Calu3 (cell line): ENCODE results near the gene OSBPL3. TPM values are rescaled to one million over a fixed set of nuclear protein-coding genes. Genes with fewer than 3 reads are reported as not detected.

Experiments
- BruUV-seq: library from RNA; stranded (reverse); fragments of 400-500 nt; replicated peaks from 2 replicates; lab custom pipeline; 2021; lab: Mats Ljungman, UMichigan
- CTCF ChIA-PET: fragments of 300-600 bp; sonication (Branson Sonifier 250); formaldehyde crosslinking; loops from one replicate; lab custom pipeline; 2022; ENCODE audit warnings: antibody characterized with exemption; lab: Charles Lee
- DNase-seq: peaks from one replicate; pipeline ENCODE4 v3.0.0; 2022
- H3K27ac Mint-ChIP-seq: one replicate; pipeline ENCODE4 v1.8.0; 2022; ENCODE audit warnings: mixed read lengths; ENCODE audit not compliant: unreplicated experiment
- H3K27me3 Mint-ChIP-seq: one replicate; pipeline ENCODE4 v1.8.0; 2022; ENCODE audit warnings: mixed read lengths; ENCODE audit not compliant: unreplicated experiment
- H3K36me3 Mint-ChIP-seq: one replicate; pipeline ENCODE4 v1.8.0; 2022; ENCODE audit warnings: mild to moderate bottlenecking, moderate library complexity, mixed read lengths; ENCODE audit not compliant: insufficient read depth, unreplicated experiment
- H3K4me1 Mint-ChIP-seq: one replicate; pipeline ENCODE4 v1.8.0; 2022; ENCODE audit warnings: mild to moderate bottlenecking, low read depth, mixed read lengths; ENCODE audit not compliant: unreplicated experiment
- H3K4me3 Mint-ChIP-seq: one replicate; pipeline ENCODE4 v1.8.0; 2022; ENCODE audit warnings: mild to moderate bottlenecking, low read depth, moderate library complexity, mixed read lengths; ENCODE audit not compliant: unreplicated experiment
- H3K9me3 Mint-ChIP-seq: one replicate; pipeline ENCODE4 v1.8.0; 2022; ENCODE audit warnings: low read depth, mixed read lengths; ENCODE audit not compliant: unreplicated experiment
- CTCF ChIP-seq: fragments of 200-600 bp; IDR thresholded peaks from one replicate; pipeline ENCODE4 v1.8.0; 2022; ENCODE audit warnings: antibody characterized with exemption; ENCODE audit not compliant: unreplicated experiment
- intact Hi-C: fragments of 100-400 bp; cut with micrococcal nuclease; formaldehyde crosslinking; loops from one replicate; pipeline ENCODE4 v1.10.0; 2022; ENCODE audit not compliant: unreplicated experiment
- total RNA-seq: library from RNA; stranded (reverse); gene quantifications from 2 replicates; pipeline ENCODE4 v1.2.3, GENCODE V29; 2022

OSBPL3 gene
- total RNA-seq, 1 experiment from 2014 or later: 136 TPM

- TF ChIP-seq CTCF: no peak
- peak overlapping the region; percentile 88 for H3K27ac Mint-ChIP-seq
- intact Hi-C loops: loop anchor here (1.0 kb wide), 1 partner anchor 154 kb away; no protein-coding TSS in a partner anchor
These were observed 154.6 kb downstream of the OSBPL3 start for GRCh38 chr7:24825381-24825794.

GRCh38 chr7:24824896-24825295 is 155.1 kb downstream of the OSBPL3 start:
- Mint-ChIP-seq H3K4me1 (peaks cover 80% of the 10 kb centered on the region), H3K4me3 (peak overlapping the region; percentile 41), H3K27me3 (no peaks in the 10 kb centered on the region), H3K9me3 (no peaks in the 10 kb centered on the region), H3K27ac (peak overlapping the region; percentile 88), H3K36me3 (peaks cover 60% of the 10 kb centered on the region)
- intact Hi-C loops: loop anchor here (1.0 kb wide), 1 partner anchor 154 kb away; no protein-coding TSS in a partner anchor
- CTCF ChIA-PET: interaction anchor here (0.5 to 3.0 kb wide), 6 partner anchors 13 to 245 kb away, joined by 3 to 21 read pairs (median 7); partner anchors contain the start of gene OSBPL3
- TF ChIP-seq CTCF: no peak
- no TSS peak for BruUV-seq
- DNase-seq: peak; percentile 32

More at GRCh38 chr7:24825381-24825794, 154.6 kb downstream of the OSBPL3 start:
- CTCF ChIA-PET: interaction anchor here (0.6 to 3.0 kb wide), 9 partner anchors 13 to 267 kb away, joined by 3 to 21 read pairs (median 5); partner anchors contain the start of gene OSBPL3
- Mint-ChIP-seq H3K27me3 (no peaks in the 10 kb centered on the region), H3K4me3 (peak overlapping the region; percentile 41), H3K9me3 (no peaks in the 10 kb centered on the region), H3K4me1 (peaks cover 80% of the 10 kb centered on the region), H3K36me3 (peaks cover 55% of the 10 kb centered on the region)
- peak; percentile 43 for DNase-seq
- BruUV-seq: no TSS peak

- peak; percentile 27 for DNase-seq
- peaks cover 64% of the 10 kb centered on the region for H3K36me3 Mint-ChIP-seq
- peaks cover 80% of the 10 kb centered on the region for H3K4me1 Mint-ChIP-seq
- H3K9me3 Mint-ChIP-seq: no peaks in the 10 kb centered on the region
- peak overlapping the region; percentile 41 for H3K4me3 Mint-ChIP-seq
- TF ChIP-seq CTCF: no peak
- peak overlapping the region; percentile 88 for H3K27ac Mint-ChIP-seq
- no peaks in the 10 kb centered on the region for H3K27me3 Mint-ChIP-seq
- no TSS peak for BruUV-seq
- intact Hi-C loops: no loop called here
- CTCF ChIA-PET: interaction anchor here (0.5 to 3.0 kb wide), 4 partner anchors 19 to 155 kb away, joined by 3 to 21 read pairs (median 6); partner anchors contain the start of gene OSBPL3
These were observed 155.6 kb downstream of the OSBPL3 start for GRCh38 chr7:24824400-24824799.

- BruUV-seq: TSS peak; percentile 74
- peak overlapping the region; percentile 19 for H3K4me3 Mint-ChIP-seq
- no peaks in the 10 kb centered on the region for H3K27me3 Mint-ChIP-seq
- peaks cover 71% of the 10 kb centered on the region for H3K4me1 Mint-ChIP-seq
- peaks cover 72% of the 10 kb centered on the region for H3K36me3 Mint-ChIP-seq
- peak overlapping the region; percentile 88 for H3K27ac Mint-ChIP-seq
- no peak for TF ChIP-seq CTCF
- DNase-seq: no peak
- CTCF ChIA-PET: interaction anchor here (0.8 to 3.2 kb wide), 10 partner anchors 9 to 271 kb away, joined by 3 to 57 read pairs (median 12); partner anchors contain the start of gene OSBPL3
- no peaks in the 10 kb centered on the region for H3K9me3 Mint-ChIP-seq
- intact Hi-C loops: loop anchor here (1.0 to 2.0 kb wide), 6 partner anchors 21 to 207 kb away; partner anchors contain the start of gene OSBPL3
These were observed 158.3 kb downstream of the OSBPL3 start for GRCh38 chr7:24821754-24822054.
